ENCODE measurements around the gene LSM14B. TPM values are rescaled to one million over a fixed set of nuclear protein-coding genes. Genes with fewer than 3 reads are reported as not detected.

The LSM14B gene
- total RNA-seq, 1 experiment from 2014 or later: 51.8 TPM

DNA sequence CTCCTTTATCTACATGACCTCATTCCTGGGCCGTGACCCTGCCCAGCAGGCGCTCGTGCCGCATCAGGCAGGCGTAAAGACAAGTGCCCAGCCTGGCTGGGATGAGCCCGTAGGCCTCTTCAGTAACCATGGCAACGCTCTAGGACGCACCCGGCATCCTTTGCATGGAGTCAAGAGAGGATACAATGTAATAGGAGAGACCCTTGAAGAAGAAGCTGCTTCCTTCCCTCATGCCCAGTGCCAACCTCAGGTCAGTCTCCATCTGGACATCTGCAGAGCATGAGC lies 5.0 kb upstream of the LSM14B start:
- TF ChIP-seq, protein P1, sequence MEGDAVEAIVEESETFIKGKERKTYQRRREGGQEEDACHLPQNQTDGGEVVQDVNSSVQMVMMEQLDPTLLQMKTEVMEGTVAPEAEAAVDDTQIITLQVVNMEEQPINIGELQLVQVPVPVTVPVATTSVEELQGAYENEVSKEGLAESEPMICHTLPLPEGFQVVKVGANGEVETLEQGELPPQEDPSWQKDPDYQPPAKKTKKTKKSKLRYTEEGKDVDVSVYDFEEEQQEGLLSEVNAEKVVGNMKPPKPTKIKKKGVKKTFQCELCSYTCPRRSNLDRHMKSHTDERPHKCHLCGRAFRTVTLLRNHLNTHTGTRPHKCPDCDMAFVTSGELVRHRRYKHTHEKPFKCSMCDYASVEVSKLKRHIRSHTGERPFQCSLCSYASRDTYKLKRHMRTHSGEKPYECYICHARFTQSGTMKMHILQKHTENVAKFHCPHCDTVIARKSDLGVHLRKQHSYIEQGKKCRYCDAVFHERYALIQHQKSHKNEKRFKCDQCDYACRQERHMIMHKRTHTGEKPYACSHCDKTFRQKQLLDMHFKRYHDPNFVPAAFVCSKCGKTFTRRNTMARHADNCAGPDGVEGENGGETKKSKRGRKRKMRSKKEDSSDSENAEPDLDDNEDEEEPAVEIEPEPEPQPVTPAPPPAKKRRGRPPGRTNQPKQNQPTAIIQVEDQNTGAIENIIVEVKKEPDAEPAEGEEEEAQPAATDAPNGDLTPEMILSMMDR (conservative IDR thresholded peaks at IDR 0.05; ENCODE audit: low read depth, low read length): no peak
- TF ChIP-seq EZH2 (IDR thresholded peaks at IDR 0.05; ENCODE audit: low read length, unreplicated experiment) (no peak), EZH2phosphoT487 (IDR thresholded peaks at IDR 0.05; ENCODE audit: borderline replicate concordance, low read length) (no peak)
- no peaks in the 10 kb centered on the region for H3K36me3 ChIP-seq (ENCODE audit: low read depth, low read length)
- ChIA-PET POLR2A (ENCODE audit: unreplicated experiment) (no interaction called here), CTCF (no interaction called here)
- no peaks in the 10 kb centered on the region for H3K9me3 ChIP-seq (ENCODE audit: low read length)
- no peaks in the 10 kb centered on the region for H3K9me2 ChIP-seq (replicated peaks; ENCODE audit: low read length)
- H2AFZ ChIP-seq (ENCODE audit: low read length): no peak overlapping the region
- DNase-seq: no peak
- H3K4me2 ChIP-seq (ENCODE audit: low read length): no peak overlapping the region
- no peak overlapping the region for H3K27ac ChIP-seq (ENCODE audit: low read length)
- H3K27me3 ChIP-seq (ENCODE audit: low read length): peaks cover 8% of the 10 kb centered on the region; the same call in 1 of the 2 replicates
- no peak for ATAC-seq
- H3K4me3 ChIP-seq (ENCODE audit: low read length): no peak overlapping the region
- H3F3A ChIP-seq (ENCODE audit: low read length, unreplicated experiment): no peaks in the 10 kb centered on the region
- H3K79me2 ChIP-seq (ENCODE audit: low read length): no peaks in the 10 kb centered on the region
- no peak overlapping the region for H3K9ac ChIP-seq (ENCODE audit: low read length)
- no peaks in the 10 kb centered on the region for H4K20me1 ChIP-seq (ENCODE audit: low read length)
- 0 out of 2 replicates have a peak, but pooled peaks cover 4% of the 10 kb centered on the region for H3K4me1 ChIP-seq (ENCODE audit: insufficient read depth, low read length)
- no TSS peak for BruUV-seq (replicated peaks)
- intact Hi-C loops (cut with micrococcal nuclease): no loop called here

DNA sequence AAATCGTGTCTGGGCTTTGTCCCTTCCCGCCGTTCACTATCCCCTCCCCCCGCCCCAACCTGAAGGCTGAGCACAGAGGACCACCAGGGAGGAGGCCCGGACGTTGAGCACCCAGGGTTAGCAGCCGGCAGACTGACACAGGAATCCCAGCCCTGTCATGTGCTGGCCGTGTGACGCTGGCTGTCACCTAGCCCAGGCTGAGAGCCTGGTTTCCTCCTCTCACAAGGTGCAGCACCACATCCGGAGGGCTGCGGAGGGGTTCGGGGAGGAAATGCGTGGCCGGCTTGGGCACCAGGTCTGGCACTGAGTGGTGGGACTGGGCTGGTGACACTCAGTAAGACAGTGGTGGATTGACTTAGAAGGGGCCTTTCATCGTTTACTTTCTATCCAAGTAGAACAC lies 4.6 kb upstream of the LSM14B start:
- POLR2A ChIA-PET (ENCODE audit: unreplicated experiment): no interaction called here
- DNase-seq: no peak
- no peaks in the 10 kb centered on the region for H3K9me2 ChIP-seq (replicated peaks; ENCODE audit: low read length)
- H3F3A ChIP-seq (ENCODE audit: low read length, unreplicated experiment): no peaks in the 10 kb centered on the region
- H3K9ac ChIP-seq (ENCODE audit: low read length): no peak overlapping the region
- no TSS peak for BruUV-seq (replicated peaks)
- no peak for ATAC-seq
- no peak overlapping the region for H2AFZ ChIP-seq (ENCODE audit: low read length)
- no peaks in the 10 kb centered on the region for H3K79me2 ChIP-seq (ENCODE audit: low read length)
- no peaks in the 10 kb centered on the region for H3K9me3 ChIP-seq (ENCODE audit: low read length)
- no peak overlapping the region for H3K4me2 ChIP-seq (ENCODE audit: low read length)
- CTCF ChIA-PET: no interaction called here
- H3K4me1 ChIP-seq (ENCODE audit: insufficient read depth, low read length): 0 out of 2 replicates have a peak, but pooled peaks cover 4% of the 10 kb centered on the region
- H3K27me3 ChIP-seq (ENCODE audit: low read length): peaks cover 8% of the 10 kb centered on the region; the same call in 1 of the 2 replicates
- H4K20me1 ChIP-seq (ENCODE audit: low read length): no peaks in the 10 kb centered on the region
- H3K27ac ChIP-seq (ENCODE audit: low read length): no peak overlapping the region
- no peak overlapping the region for H3K4me3 ChIP-seq (ENCODE audit: low read length)
- TF ChIP-seq EZH2 (IDR thresholded peaks at IDR 0.05; ENCODE audit: low read length, unreplicated experiment): no peak
- TF ChIP-seq, protein P1 (conservative IDR thresholded peaks at IDR 0.05; ENCODE audit: low read depth, low read length): no peak
- TF ChIP-seq EZH2phosphoT487 (IDR thresholded peaks at IDR 0.05; ENCODE audit: borderline replicate concordance, low read length): no peak
- no peaks in the 10 kb centered on the region for H3K36me3 ChIP-seq (ENCODE audit: low read depth, low read length)
- intact Hi-C loops (cut with micrococcal nuclease): no loop called here

DNA sequence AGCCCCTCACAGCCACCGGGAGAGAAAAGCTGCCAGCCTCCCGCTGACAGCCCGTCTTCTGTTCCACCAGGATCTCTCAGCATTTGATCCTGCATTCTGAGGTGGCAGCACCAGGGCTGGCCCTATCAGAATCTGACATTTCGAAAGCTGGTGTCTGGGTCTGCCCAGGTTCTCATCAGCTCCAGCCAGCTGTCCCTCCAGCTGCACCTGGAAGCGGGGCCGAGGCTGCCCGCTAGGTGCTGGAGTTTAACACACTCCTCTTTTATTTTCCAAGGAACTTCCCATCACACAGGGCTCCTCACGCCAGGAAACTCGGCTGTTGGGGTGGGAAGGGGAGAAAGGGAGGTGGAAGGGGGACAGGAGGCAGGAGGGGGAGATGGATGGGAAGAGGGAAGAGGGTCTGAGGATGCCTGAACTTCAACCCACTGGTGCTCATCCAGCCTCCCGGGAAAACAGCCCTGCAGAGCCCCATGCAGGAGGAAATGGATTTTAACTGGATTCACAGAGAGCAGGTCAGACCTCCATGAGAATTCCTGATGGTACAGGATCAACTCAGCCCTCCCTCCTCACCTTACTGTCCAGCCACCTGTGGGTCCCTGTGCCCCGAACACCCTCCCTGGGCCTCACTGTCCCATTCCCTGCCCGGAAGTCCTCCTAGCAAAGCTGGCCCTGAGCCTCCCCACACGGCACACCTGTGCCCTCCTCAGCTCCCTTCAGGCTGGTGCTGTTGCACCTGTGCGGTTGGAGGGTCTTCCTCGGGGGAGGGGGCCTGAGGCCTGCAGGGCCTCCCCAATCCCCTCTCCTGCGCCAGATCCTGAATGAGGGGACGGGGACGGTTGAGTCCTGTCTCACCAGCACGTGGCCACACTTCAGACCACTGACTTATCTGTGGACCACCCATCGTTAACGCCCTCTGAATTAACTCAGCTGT lies 3.9 kb upstream of the LSM14B start:
- Histone ChIP-seq H3K79me2 (ENCODE audit: low read length) (peaks cover 6% of the 10 kb centered on the region), H3K4me2 (ENCODE audit: low read length) (no peak overlapping the region), H3K36me3 (ENCODE audit: low read depth, low read length) (no peaks in the 10 kb centered on the region), H3K27ac (ENCODE audit: low read length) (no peak overlapping the region), H2AFZ (ENCODE audit: low read length) (no peak overlapping the region), H3K4me3 (ENCODE audit: low read length) (no peak overlapping the region), H3F3A (ENCODE audit: low read length, unreplicated experiment) (no peaks in the 10 kb centered on the region), H3K9ac (ENCODE audit: low read length) (no peak overlapping the region), H3K4me1 (ENCODE audit: insufficient read depth, low read length) (peaks cover 5% of the 10 kb centered on the region; the same call in 1 of the 2 replicates), H3K9me3 (ENCODE audit: low read length) (no peaks in the 10 kb centered on the region), H4K20me1 (ENCODE audit: low read length) (peaks cover 2% of the 10 kb centered on the region; the same call in 1 of the 2 replicates), H3K27me3 (ENCODE audit: low read length) (peaks cover 1% of the 10 kb centered on the region; the same call in 1 of the 2 replicates), H3K9me2 (replicated peaks; ENCODE audit: low read length) (no peaks in the 10 kb centered on the region)
- ChIA-PET CTCF (no interaction called here), POLR2A (ENCODE audit: unreplicated experiment) (no interaction called here)
- TF ChIP-seq EZH2 (IDR thresholded peaks at IDR 0.05; ENCODE audit: low read length, unreplicated experiment): no peak
- TF ChIP-seq, protein P1 (conservative IDR thresholded peaks at IDR 0.05; ENCODE audit: low read depth, low read length): no peak
- TF ChIP-seq EZH2phosphoT487 (IDR thresholded peaks at IDR 0.05; ENCODE audit: borderline replicate concordance, low read length): no peak
- DNase-seq: no peak
- BruUV-seq (replicated peaks): no TSS peak
- no peak for ATAC-seq
- intact Hi-C loops (cut with micrococcal nuclease): no loop called here
